GM19238 (cell line): ENCODE results near the gene SSBP1.
A peak's percentile ranks its signal among the peaks of the same experiment; 100 is the strongest.
"Not testable (repeated sequence)": the region's sequence is repeated elsewhere in the genome, so short reads cannot be mapped to it uniquely, and the experiment has no call there.

Experiments used
- DNase-seq: peaks from one replicate; pipeline ENCODE4 v3.0.0; 2011; ENCODE audit warnings: low spot score; ENCODE audit not compliant: insufficient read length

The SSBP1 gene

DNA sequence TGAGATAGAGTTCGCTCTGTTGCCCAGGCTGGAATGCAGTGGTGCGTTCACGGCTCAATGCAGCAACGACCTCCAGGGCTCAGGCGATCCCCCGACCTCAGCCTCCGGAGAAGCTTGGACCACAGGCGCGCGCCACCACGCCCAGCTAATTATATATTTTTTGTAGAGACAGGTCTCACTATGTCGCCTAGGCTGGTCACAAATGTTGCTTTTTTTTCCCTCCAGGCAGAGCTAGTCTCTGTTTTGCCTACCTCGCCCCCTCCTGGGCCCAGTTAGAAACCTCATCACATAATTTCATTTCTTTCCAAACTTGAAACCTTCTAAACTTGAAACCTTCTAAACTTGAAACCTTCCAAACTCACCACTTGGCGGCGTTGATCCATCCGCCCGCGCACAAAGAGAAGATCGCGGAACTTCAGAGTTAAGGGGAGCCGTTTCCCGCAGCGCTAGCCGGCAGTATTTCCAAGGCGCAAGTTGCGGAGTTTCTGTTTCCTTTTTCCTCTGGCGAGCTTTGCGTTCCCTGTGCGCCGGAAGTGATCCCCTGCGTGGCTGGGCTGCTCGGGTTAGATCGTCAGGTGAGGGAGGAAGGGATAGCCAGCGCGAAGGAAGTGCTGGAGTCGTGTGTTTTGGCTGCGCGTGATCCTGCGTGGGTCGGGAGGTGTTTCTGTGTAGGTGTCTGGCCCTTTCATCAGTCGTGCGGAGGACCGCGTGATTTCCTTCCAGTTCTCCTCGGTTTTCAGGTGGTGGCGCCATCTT, at the start of gene SSBP1:
SSBP1 (plus strand) TSS at position 523 of the 756 bp plus-strand sequence. CDS start 809 bp downstream, outside the sequence.
- DNase-seq, result peak; percentile 76

GRCh38 chr7:141689072-141689825, 48.9 kb upstream of the SSBP1 start:
- DNase-seq, result not testable (repeated sequence)

DNA sequence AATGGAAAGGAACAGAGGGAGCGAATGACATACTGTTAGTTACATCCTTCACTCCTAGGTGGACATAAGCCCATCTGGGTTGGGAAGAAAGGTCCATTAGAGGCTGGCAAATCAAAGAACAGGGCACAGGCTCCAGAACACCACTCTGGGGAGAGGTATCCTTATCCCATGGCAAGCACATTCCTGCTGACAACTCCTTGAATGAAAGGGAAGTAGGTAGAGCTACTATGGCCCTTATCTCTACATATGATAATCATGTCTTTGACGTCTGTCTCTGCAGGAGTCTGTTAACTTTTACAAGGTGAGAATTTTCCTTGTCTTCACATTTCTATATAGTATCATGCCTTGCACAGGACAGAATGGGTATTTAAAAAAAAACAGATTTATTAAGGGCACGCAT, 46.6 kb upstream of the SSBP1 start:
- DNase-seq, result no peak

GRCh38 chr7:141691961-141692360, 46.2 kb upstream of the SSBP1 start:
- DNase-seq, result no peak

GRCh38 chr7:141693082-141693481, 45.1 kb upstream of the SSBP1 start:
- DNase-seq, result no peak

DNA sequence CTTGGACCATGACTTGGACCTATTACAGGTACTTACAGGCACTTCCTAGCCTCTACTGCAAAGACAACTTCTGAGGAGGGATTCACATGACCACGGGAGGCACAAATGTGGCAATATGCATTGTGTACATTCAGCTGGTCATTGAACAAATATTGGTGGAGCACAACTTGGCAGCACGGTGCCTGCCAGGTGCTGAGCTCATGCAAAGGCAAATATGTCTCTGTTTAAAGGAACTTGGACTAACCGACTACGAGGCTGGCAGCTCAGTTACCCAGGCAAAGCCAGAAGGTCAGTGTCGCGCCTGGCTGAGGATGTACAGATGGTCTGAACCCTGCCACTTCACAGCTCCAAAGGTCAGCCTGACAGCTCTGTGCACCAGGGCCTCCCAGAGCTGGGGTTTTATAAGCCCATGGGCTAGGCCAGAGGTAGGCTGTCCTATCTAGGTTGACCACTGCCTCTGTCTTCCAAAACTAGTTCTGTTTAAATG, 42.3 kb upstream of the SSBP1 start:
- DNase-seq, result no peak

- DNase-seq, result no peak
Observed at GRCh38 chr7:141696348-141696747, 41.8 kb upstream of the SSBP1 start.

DNA sequence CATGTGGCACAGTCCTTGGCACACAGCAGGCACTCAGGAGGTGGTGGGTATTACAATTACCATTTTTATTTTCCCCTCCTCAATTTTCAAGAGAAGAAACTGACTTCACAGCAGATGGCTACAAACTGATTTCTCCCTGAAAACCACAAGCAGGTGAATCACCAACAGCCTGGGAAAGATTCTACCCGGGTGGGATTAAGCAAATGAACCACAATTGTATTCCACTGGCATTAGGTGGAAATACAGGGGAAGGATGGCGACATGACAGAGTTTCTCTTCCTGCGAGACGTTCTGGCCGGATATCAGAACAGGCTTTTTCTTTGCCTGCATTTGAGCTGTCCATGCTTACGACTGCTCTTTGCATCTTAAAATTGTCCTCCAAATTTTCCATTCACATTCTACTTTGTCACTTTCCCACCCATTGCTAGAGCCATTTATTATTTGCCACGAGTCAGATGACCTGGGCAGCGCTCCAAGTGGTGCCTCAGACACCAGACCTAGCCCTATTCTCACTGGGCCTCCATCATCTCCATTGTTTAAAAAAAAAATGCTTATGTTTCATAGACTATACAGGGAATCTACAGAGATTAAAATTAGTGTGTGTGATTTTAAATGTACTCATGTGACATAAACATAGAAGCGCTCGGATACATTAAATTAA, 40.8 kb upstream of the SSBP1 start:
- no peak for DNase-seq

DNA sequence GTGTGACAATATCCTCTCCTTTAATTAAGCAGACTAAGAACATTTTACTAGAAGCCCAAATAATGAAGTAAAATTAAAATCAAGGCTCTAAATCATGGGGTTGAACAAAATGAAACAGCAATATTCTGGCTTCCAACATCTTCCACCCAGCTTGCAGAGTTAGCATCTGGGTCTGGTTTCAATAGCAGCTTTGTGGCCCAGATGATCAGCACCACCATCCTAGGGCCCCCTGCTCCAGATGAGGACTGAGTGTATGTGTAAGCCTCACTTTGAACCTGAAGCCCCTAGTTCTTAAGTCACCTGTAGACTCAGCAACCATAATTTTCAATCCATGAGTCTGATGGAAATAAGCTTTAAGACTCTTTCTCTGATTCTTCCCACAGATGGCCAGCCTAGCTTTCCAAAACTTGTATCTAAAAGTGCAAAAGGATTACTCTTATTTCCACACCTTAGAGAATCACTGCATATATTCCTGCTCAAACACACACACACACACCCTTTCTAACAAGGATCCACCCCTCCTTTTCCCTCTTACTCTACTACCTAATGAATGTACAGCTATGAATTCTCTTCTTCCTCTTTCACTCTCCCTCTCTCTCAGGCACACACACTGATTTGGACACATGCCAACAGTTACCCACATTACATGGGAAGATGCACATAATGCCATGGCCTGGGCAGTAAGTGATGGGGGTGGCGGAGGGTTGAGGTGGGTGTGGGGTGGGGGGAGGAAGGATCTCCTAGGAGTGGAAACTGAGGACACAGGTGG, 39.7 kb upstream of the SSBP1 start:
- DNase-seq, result no peak

GRCh38 chr7:141699860-141700259, 38.3 kb upstream of the SSBP1 start:
- no peak for DNase-seq

DNA sequence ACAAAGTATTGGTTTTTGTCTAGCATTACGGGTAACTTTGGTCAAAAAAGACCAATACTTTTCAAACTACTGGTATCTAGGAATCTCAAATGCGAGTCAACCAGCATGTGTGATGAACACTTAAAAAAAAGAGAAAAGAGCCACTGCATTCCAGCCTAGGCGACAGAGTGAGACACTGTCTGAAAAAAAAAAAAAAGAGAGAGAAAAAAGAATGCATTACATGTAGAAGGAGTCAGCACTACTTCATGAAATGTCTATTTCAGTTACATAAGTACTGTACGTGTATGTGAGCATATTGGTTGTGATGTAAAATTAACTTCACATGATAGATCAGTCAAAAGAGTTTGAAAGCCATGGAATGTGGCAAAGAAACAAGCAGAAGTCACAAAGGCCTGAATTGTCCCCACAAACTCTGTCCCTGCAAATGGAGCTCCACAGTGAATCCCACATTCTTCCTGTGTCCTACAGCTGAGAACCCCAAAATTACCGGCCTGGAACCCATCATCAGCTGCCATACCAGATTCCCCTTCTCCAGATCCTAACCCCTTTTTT, 37.8 kb upstream of the SSBP1 start:
- no peak for DNase-seq

GRCh38 chr7:141700848-141701371, 37.2 kb upstream of the SSBP1 start:
- peak; percentile 9 for DNase-seq

DNA sequence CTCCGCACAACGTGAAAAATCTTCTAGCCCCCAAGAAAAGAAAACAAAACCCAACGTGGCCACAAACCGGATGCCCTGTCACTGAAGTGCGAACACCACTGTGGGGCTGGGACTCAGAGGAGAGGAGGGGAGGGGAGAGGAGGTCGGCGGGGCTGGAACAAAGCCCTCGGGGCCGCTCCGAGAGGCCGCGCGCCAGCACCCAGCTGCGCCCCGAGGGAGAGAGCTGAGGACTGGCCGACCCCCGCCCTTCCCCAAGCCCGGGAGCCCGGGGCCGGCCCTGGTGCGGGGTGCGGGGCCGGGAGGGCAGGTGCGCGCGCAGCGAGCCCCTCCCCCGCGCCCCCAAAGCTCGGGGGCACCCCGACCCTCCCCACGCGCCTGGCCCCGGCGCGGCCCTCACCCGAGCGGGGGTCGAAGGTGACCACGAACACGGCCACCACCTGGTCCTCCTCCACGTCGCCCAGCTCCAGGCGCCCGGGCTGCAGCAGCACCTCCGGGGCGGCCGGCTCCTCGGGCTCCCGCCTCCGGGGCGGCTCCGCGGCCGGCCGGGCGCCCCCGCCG, 36.6 kb upstream of the SSBP1 start:
- peak; percentile 70 for DNase-seq

GRCh38 chr7:141702047-141702567, 36.1 kb upstream of the SSBP1 start, which contains the start of gene DENND11:
Gene DENND11 (minus strand): TSS chr7:141702166. CDS start chr7:141702153, 13 bp downstream.
- peak; percentile 64 for DNase-seq

GRCh38 chr7:141702892-141703291, 35.3 kb upstream of the SSBP1 start:
- no peak for DNase-seq

GRCh38 chr7:141704112-141704511, 34.0 kb upstream of the SSBP1 start:
- DNase-seq, result no peak

- no peak for DNase-seq
Observed at GRCh38 chr7:141704741-141705140, 33.4 kb upstream of the SSBP1 start.

DNA sequence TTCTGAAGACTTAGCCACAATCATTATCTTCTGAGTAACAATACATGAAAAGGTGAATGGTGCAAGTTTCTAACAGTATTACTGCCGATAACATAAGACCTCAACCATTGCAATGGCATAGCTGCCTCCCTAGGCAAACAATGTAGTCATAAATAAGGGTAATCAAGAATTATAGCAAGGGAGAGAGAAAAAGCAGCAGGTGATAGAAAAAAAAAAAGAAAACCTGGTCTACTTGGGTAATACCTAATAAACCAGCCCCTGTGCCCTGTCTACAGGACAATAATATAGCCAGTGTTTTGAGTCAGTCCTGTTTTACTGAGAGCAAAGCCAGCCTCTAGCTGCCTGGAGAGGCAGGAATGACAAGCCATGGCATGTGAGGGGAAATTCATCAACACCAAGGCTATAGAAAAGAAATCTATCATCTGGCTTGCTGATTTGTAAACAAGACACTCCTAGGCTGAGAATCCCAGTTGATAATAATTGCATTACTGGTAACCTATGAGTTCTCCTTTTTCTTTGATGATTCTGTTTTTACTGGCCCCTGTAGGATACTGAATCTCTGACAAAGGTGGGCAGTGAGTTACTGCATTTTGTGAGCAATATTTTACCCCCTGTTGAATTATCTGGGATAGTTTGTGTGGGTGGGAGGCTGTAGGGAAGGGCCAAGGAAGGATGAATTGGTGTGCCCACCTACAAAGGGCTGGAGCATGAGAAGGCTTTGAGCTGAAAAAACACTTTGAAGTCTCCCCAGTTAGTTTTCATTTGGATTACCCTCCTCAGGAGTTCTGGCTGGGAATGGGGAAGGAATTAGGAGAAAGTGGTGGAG, 31.7 kb upstream of the SSBP1 start:
- no peak for DNase-seq

GRCh38 chr7:141708351-141708750, 29.8 kb upstream of the SSBP1 start, which contains the start of gene WEE2:
Gene WEE2 (plus strand): TSS chr7:141708353. CDS start chr7:141708759, 406 bp downstream.
- no peak for DNase-seq
